Liver (tissue), 9 donors: Measurements from ENCODE around the gene FBLIM1. TPM values are rescaled to one million over a fixed set of nuclear protein-coding genes. Genes with fewer than 3 reads are reported as not detected.

Source experiments
- DNase-seq: peaks from one replicate; pipeline ENCODE4 v3.0.0-alpha.2; 2017; ENCODE audit warnings: low spot score
- H3K27ac ChIP-seq, 2 donors: one replicate each; pipeline ENCODE4 v1.7.0; 2013; ENCODE audit warnings: inconsistent platforms in 2 of 2, low read length in 2 of 2, control low read depth in 1 of 2, low read depth in 1 of 2, mild to moderate bottlenecking in 1 of 2
- H3K27me3 ChIP-seq, 4 donors: one replicate each; pipeline versions ENCODE4 v1.6.1 to v1.7.0; 2013; ENCODE audit warnings: low read length in 3 of 4, inconsistent platforms in 1 of 4, mild to moderate bottlenecking in 1 of 4, moderate library complexity in 1 of 4; ENCODE audit not compliant: control insufficient read depth in 4 of 4, insufficient read depth in 4 of 4
- H3K36me3 ChIP-seq, 4 donors: one replicate each; pipeline versions ENCODE4 v1.6.1 to v1.7.0; 2013; ENCODE audit warnings: low read length in 3 of 4, mild to moderate bottlenecking in 3 of 4, low read depth in 1 of 4, moderate library complexity in 1 of 4; ENCODE audit not compliant: control insufficient read depth in 4 of 4, insufficient read depth in 3 of 4
- H3K4me1 ChIP-seq, 4 donors: one replicate each; pipeline versions ENCODE4 v1.6.1 to v1.7.0; 2013; ENCODE audit warnings: low read length in 3 of 4, mild to moderate bottlenecking in 3 of 4, moderate library complexity in 1 of 4; ENCODE audit not compliant: control insufficient read depth in 4 of 4, insufficient read depth in 4 of 4
- H3K4me3 ChIP-seq, 3 donors: one replicate each; pipeline versions ENCODE4 v1.6.1 to v1.7.0; 2013; ENCODE audit warnings: low read length in 3 of 3, control low read depth in 1 of 3, low read depth in 1 of 3, mild to moderate bottlenecking in 1 of 3
- H3K9ac ChIP-seq, 2 donors: one replicate each; pipeline ENCODE4 v1.7.0; 2013; ENCODE audit warnings: low read length in 2 of 2, mild to moderate bottlenecking in 2 of 2, moderate library complexity in 2 of 2, control low read depth in 1 of 2, low read depth in 1 of 2
- H3K9me3 ChIP-seq, 4 donors: one replicate each; pipeline versions ENCODE4 v1.6.1 to v1.7.0; 2013; ENCODE audit warnings: low read length in 3 of 4; ENCODE audit not compliant: control insufficient read depth in 4 of 4
- ATF3 ChIP-seq: IDR thresholded peaks from 2 replicates; pipeline ENCODE4 v1.6.1; 2016; ENCODE audit warnings: antibody characterized with exemption
- EGR1 ChIP-seq, 2 donors: IDR thresholded peaks; 2 replicates each; pipeline ENCODE4 v1.6.1; 2016 to 2018; ENCODE audit warnings: antibody characterized with exemption in 2 of 2, low read depth in 2 of 2
- FOXA1 ChIP-seq: IDR thresholded peaks from 2 replicates; pipeline ENCODE4 v1.6.1; 2016; ENCODE audit warnings: antibody characterized with exemption
- FOXA2 ChIP-seq: IDR thresholded peaks from 2 replicates; pipeline ENCODE4 v1.6.1; 2016; ENCODE audit warnings: antibody characterized with exemption
- GABPA ChIP-seq, 2 donors: IDR thresholded peaks in 1 of 2; conservative IDR thresholded peaks in 1 of 2; 2 replicates each; pipeline ENCODE4 v1.6.1; 2016; ENCODE audit warnings: antibody characterized with exemption in 2 of 2, mild to moderate bottlenecking in 1 of 2, moderate library complexity in 1 of 2
- HNF4A ChIP-seq, 2 donors: conservative IDR thresholded peaks; 2 replicates each; pipeline ENCODE4 v1.6.1; 2016; ENCODE audit warnings: antibody characterized with exemption in 2 of 2, mild to moderate bottlenecking in 2 of 2
- HNF4G ChIP-seq: IDR thresholded peaks from 2 replicates; pipeline ENCODE4 v1.6.1; 2016; ENCODE audit warnings: antibody characterized with exemption
- NR2F2 ChIP-seq: IDR thresholded peaks from 2 replicates; pipeline ENCODE4 v1.6.1; 2016; ENCODE audit warnings: antibody characterized with exemption
- RAD21 ChIP-seq, 2 donors: IDR thresholded peaks; 2 replicates each; pipeline ENCODE4 v1.6.1; 2016; ENCODE audit warnings: antibody characterized with exemption in 2 of 2, mild to moderate bottlenecking in 2 of 2
- RXRA ChIP-seq, 2 donors: IDR thresholded peaks; 2 replicates each; pipeline ENCODE4 v1.6.1; 2017 to 2018; ENCODE audit warnings: antibody characterized with exemption in 2 of 2, mild to moderate bottlenecking in 1 of 2
- SP1 ChIP-seq: IDR thresholded peaks from 2 replicates; pipeline ENCODE4 v1.6.1; 2018; ENCODE audit warnings: antibody characterized with exemption, mild to moderate bottlenecking
- TAF1 ChIP-seq: conservative IDR thresholded peaks from 2 replicates; pipeline ENCODE4 v1.6.1; 2016; ENCODE audit warnings: antibody characterized with exemption, mild to moderate bottlenecking
- ZBTB33 ChIP-seq: IDR thresholded peaks from 2 replicates; pipeline ENCODE4 v1.6.1; 2016; ENCODE audit warnings: antibody characterized with exemption
- WGBS: extraction: QIAGEN DNeasy Blood & Tissue Kit; methylation state at CpG from one replicate; pipeline ENCODE4 v1.1.7; 2013; 5-methylcytosine and 5-hydroxymethylcytosine counted together
- polyA plus RNA-seq, 2 donors: library from polyadenylated mRNA; stranded (reverse) in 1 of 2; unstranded in 1 of 2; fragments of 200-250 nt in 1 of 2; fragments of >200 nt in 1 of 2; fragmentation: Nextera tagmentation in 1 of 2; extraction: Ambion mirVana in 1 of 2; gene quantifications; one replicate each; pipeline versions ENCODE4 v1.2.1 to v1.2.3, GENCODE V29; 2013 to 2015
- total RNA-seq, 2 donors: library from RNA; depleted of rRNA; stranded (reverse); fragments of >200 nt; gene quantifications; one replicate each; pipeline ENCODE4 v1.2.3, GENCODE V29; 2014
- TF ChIP-seq, protein P1 (sequence below): fragments of 150-350 bp; IDR thresholded peaks from 2 replicates; pipeline ENCODE4 v1.5.1; 2017; ENCODE audit warnings: improper control_type of control experiment, low read depth, low read length; ENCODE audit not compliant: missing input control
- TF ChIP-seq, protein P2 (sequence below): IDR thresholded peaks from 2 replicates; pipeline ENCODE4 v1.6.1; 2016; ENCODE audit warnings: antibody characterized with exemption, mild to moderate bottlenecking
- TF ChIP-seq, protein P3 (sequence below): IDR thresholded peaks from 2 replicates; pipeline ENCODE4 v1.6.1; 2016; ENCODE audit warnings: antibody characterized with exemption
- donor health status: healthy.
- donor health status: healthy.
- donor health status: healthy.
- donor health status: healthy.
- donor health status: healthy.

Gene FBLIM1
- total and polyA plus RNA-seq, 4 donors, result 3.6 to 6.4 (median 3.7) TPM

DNA sequence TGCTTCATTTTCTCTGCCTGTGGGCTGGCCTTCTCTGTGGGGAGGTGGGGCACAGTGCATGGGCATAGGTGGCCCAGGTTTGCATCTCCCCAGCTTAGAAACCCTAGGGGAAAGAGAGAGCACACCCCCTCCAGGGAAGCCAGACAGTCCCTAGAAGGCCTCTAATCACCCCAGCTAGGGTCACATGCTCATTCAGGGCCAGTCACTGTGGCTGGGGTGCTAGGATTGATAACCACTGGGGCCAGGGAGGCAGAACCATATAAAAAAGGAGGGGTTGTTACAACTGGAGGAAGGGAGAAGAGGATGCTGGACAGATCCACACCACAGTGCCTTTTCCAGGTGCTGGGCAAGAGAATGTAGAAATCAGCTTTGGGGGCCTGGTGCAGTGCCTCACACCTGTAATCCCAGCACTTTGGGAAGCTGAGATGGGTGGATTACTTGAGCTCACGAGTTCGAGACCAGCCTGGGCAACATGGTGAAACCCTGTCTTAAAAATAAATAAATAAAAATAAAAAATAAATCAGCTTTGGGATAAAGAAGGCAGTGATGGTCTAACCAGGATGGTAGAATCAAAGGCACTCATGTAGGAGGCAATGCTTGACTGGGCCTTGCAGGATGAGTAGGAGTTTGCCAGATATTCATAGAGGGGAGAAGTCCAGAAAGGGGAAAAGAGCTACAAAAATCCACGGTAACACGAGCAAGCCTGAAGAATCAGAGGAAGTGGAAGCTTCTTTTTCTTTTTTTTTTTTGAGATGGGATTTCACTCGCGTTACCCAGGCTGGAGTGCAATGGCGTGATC, 19.5 kb downstream of the FBLIM1 start:
- no peak overlapping the region for H3K4me3 ChIP-seq
- H3K9ac ChIP-seq, result no peak overlapping the region
- no peaks in the 10 kb centered on the region for H3K27me3 ChIP-seq
- TF ChIP-seq TAF1 (no peak), HNF4G (no peak), GABPA (IDR thresholded peaks at IDR 0.05 in 1 of 2, conservative IDR thresholded peaks at IDR 0.05 in 1 of 2) (no peak)
- no peaks in the 10 kb centered on the region for H3K36me3 ChIP-seq
- no peak for DNase-seq
- 88% methylated on average over 7 of the region's 7 CpGs for WGBS
- H3K27ac ChIP-seq, result no peak overlapping the region
- H3K4me1 ChIP-seq, result peaks cover 10 to 21% (median 14%) of the 10 kb centered on the region in 4 donors
- H3K9me3 ChIP-seq, result no peaks in the 10 kb centered on the region

DNA sequence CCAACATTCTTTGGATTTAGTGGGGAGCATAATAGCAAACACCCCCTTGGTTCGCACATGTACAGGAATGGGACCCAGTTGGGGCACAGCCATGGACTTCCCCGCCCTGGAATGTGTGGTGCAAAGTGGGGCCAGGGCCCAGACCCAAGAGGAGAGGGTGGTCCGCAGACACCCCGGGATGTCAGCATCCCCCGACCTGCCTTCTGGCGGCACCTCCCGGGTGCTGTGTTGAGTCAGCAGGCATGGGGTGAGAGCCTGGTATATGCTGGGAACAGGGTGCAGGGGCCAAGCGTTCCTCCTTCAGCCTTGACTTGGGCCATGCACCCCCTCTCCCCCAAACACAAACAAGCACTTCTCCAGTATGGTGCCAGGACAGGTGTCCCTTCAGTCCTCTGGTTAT, 27.1 kb downstream of the FBLIM1 start:
- Histone ChIP-seq H3K27me3 (no peaks in the 10 kb centered on the region), H3K4me3 (no peak overlapping the region), H3K9ac (no peak overlapping the region), H3K36me3 (no peaks in the 10 kb centered on the region), H3K27ac (no peak overlapping the region), H3K9me3 (no peaks in the 10 kb centered on the region), H3K4me1 (peaks cover 3 to 4% (median 4%) of the 10 kb centered on the region in 4 donors)
- TF ChIP-seq RAD21 (IDR thresholded peaks at IDR 0.05) (no peak), EGR1 (IDR thresholded peaks at IDR 0.05; ENCODE audit: low read depth in 2 of 2) (no peak), SP1 (no peak), GABPA (IDR thresholded peaks at IDR 0.05 in 1 of 2, conservative IDR thresholded peaks at IDR 0.05 in 1 of 2) (no peak)
- TF ChIP-seq, protein P1, sequence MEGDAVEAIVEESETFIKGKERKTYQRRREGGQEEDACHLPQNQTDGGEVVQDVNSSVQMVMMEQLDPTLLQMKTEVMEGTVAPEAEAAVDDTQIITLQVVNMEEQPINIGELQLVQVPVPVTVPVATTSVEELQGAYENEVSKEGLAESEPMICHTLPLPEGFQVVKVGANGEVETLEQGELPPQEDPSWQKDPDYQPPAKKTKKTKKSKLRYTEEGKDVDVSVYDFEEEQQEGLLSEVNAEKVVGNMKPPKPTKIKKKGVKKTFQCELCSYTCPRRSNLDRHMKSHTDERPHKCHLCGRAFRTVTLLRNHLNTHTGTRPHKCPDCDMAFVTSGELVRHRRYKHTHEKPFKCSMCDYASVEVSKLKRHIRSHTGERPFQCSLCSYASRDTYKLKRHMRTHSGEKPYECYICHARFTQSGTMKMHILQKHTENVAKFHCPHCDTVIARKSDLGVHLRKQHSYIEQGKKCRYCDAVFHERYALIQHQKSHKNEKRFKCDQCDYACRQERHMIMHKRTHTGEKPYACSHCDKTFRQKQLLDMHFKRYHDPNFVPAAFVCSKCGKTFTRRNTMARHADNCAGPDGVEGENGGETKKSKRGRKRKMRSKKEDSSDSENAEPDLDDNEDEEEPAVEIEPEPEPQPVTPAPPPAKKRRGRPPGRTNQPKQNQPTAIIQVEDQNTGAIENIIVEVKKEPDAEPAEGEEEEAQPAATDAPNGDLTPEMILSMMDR, result no peak
- TF ChIP-seq, protein P2, sequence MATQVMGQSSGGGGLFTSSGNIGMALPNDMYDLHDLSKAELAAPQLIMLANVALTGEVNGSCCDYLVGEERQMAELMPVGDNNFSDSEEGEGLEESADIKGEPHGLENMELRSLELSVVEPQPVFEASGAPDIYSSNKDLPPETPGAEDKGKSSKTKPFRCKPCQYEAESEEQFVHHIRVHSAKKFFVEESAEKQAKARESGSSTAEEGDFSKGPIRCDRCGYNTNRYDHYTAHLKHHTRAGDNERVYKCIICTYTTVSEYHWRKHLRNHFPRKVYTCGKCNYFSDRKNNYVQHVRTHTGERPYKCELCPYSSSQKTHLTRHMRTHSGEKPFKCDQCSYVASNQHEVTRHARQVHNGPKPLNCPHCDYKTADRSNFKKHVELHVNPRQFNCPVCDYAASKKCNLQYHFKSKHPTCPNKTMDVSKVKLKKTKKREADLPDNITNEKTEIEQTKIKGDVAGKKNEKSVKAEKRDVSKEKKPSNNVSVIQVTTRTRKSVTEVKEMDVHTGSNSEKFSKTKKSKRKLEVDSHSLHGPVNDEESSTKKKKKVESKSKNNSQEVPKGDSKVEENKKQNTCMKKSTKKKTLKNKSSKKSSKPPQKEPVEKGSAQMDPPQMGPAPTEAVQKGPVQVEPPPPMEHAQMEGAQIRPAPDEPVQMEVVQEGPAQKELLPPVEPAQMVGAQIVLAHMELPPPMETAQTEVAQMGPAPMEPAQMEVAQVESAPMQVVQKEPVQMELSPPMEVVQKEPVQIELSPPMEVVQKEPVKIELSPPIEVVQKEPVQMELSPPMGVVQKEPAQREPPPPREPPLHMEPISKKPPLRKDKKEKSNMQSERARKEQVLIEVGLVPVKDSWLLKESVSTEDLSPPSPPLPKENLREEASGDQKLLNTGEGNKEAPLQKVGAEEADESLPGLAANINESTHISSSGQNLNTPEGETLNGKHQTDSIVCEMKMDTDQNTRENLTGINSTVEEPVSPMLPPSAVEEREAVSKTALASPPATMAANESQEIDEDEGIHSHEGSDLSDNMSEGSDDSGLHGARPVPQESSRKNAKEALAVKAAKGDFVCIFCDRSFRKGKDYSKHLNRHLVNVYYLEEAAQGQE, result no peak
- DNase-seq, result no peak
- WGBS, result 98% methylated on average over 8 of the region's 8 CpGs

DNA sequence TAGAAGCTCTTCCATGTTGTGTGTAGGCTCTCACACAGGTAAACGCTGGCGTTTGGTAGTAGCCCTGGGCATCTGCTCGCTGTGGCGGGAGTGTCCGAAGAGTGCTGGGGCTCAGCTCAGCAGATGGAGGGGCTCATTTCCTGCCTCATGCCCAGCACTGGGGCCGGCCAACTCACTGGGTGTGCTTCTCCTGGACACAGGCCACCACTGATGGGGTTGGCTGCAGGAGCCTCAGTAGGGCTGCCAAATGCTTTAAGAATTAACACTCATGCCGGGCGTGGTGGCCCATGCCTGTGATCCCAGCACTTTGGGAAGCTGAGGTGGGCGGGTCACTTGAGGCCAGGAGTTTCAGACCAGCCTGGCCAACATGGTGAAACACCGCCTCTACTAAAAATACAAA, 28.0 kb downstream of the FBLIM1 start:
- no peak for DNase-seq
- Histone ChIP-seq H3K27me3 (no peaks in the 10 kb centered on the region), H3K9me3 (no peaks in the 10 kb centered on the region), H3K27ac (no peak overlapping the region), H3K4me3 (no peak overlapping the region), H3K4me1 (no peaks in the 10 kb centered on the region), H3K36me3 (no peaks in the 10 kb centered on the region), H3K9ac (no peak overlapping the region)
- TF ChIP-seq, protein P3, sequence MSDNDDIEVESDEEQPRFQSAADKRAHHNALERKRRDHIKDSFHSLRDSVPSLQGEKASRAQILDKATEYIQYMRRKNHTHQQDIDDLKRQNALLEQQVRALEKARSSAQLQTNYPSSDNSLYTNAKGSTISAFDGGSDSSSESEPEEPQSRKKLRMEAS, result no peak
- TF ChIP-seq TAF1 (no peak), FOXA1 (no peak), FOXA2 (no peak), EGR1 (IDR thresholded peaks at IDR 0.05; ENCODE audit: low read depth in 2 of 2) (no peak), RXRA (IDR thresholded peaks at IDR 0.05) (no peak), ZBTB33 (no peak), NR2F2 (no peak), RAD21 (IDR thresholded peaks at IDR 0.05) (no peak), GABPA (IDR thresholded peaks at IDR 0.05 in 1 of 2, conservative IDR thresholded peaks at IDR 0.05 in 1 of 2) (no peak), HNF4A (conservative IDR thresholded peaks at IDR 0.05) (no peak), SP1 (no peak), HNF4G (no peak), ATF3 (no peak)
- TF ChIP-seq, protein P1, result no peak
- 89% methylated on average over 10 of the region's 10 CpGs for WGBS
